Gastroesophageal sphincter (tissue), 4 donors: ENCODE results near the gene TSSK2. TPM values are rescaled to one million over a fixed set of nuclear protein-coding genes. Genes with fewer than 3 reads are reported as not detected.

Experiments used
- ATAC-seq: fragments of 150-250 bp; one replicate; pipeline ENCODE4 v1.9.1; 2016; ENCODE audit warnings: mild to moderate bottlenecking, moderate library complexity
- H3K27ac ChIP-seq, 4 donors: fragments of 200-600 bp; sonication (generic) in 3 of 4; 1 replicate in 3 of 4; 2 replicates in 1 of 4; pipeline ENCODE4 v1.5.1; 2016 to 2019
- H3K27me3 ChIP-seq: fragments of 200-600 bp; sonication (generic); one replicate; pipeline ENCODE4 v1.5.1; 2019
- H3K36me3 ChIP-seq, 2 donors: fragments of 200-600 bp; sonication (generic); one replicate each; pipeline ENCODE4 v1.5.1; 2019; ENCODE audit warnings: control low read depth in 1 of 2
- H3K4me1 ChIP-seq, 3 donors: fragments of 200-600 bp; sonication (generic); 1 replicate in 2 of 3; 2 replicates in 1 of 3; pipeline ENCODE4 v1.5.1; 2016 to 2019; ENCODE audit warnings: control low read depth in 2 of 3
- H3K4me3 ChIP-seq, 2 donors: fragments of 200-600 bp; sonication (generic); one replicate each; pipeline ENCODE4 v1.5.1; 2019; ENCODE audit warnings: mild to moderate bottlenecking in 1 of 2, moderate library complexity in 1 of 2
- H3K9me3 ChIP-seq, 3 donors: fragments of 200-600 bp; sonication (generic); one replicate each; pipeline ENCODE4 v1.5.1; 2017 to 2019; ENCODE audit warnings: control low read depth in 2 of 3
- CTCF ChIP-seq, 4 experiments: fragments of 200-600 bp in 2 of 4; fragments of 450-650 bp in 2 of 4; sonication (generic) in 1 of 4; IDR thresholded peaks; one replicate each; pipeline ENCODE4 v1.5.1; 2017 to 2019; ENCODE audit warnings: antibody characterized with exemption in 4 of 4, mild to moderate bottlenecking in 2 of 4, moderate library complexity in 2 of 4
- EP300 ChIP-seq: sonication (generic); formaldehyde crosslinking; IDR thresholded peaks from one replicate; pipeline ENCODE4 v1.6.1; 2017; ENCODE audit warnings: antibody characterized with exemption, mild to moderate bottlenecking
- POLR2A ChIP-seq, 2 donors: fragments of 450-650 bp; IDR thresholded peaks; one replicate each; pipeline ENCODE4 v1.6.1; 2017; ENCODE audit warnings: antibody characterized with exemption in 2 of 2, mild to moderate bottlenecking in 2 of 2, moderate library complexity in 1 of 2
- POLR2AphosphoS5 ChIP-seq: sonication (generic); formaldehyde crosslinking; IDR thresholded peaks from one replicate; pipeline ENCODE4 v1.6.1; 2017; ENCODE audit warnings: antibody characterized with exemption
- WGBS, 2 donors: methylation state at CpG; one replicate each; pipeline ENCODE4 v1.1.5; 2018; ENCODE audit warnings: low coverage in 1 of 2; 5-methylcytosine and 5-hydroxymethylcytosine counted together
- total RNA-seq, 4 donors: library from RNA; depleted of rRNA; stranded (reverse); fragments of >200 nt; gene quantifications; one replicate each; pipeline ENCODE4 v1.1.0, GENCODE V29; 2016

The TSSK2 gene
- total RNA-seq, 4 donors from 2014 or later: 0.13 TPM; not detected in 3

GRCh38 chr22:19118329-19118880 is 12.7 kb upstream of the TSSK2 start:
- no peak overlapping the region for H3K4me3 ChIP-seq
- H3K27me3 ChIP-seq: no peaks in the 10 kb centered on the region
- no peaks in the 10 kb centered on the region for H3K9me3 ChIP-seq
- no peaks in the 10 kb centered on the region for H3K36me3 ChIP-seq
- 81 to 100% methylated on average over 2 to 3 of the region's 4 CpGs for WGBS, 2 donors
- no peak for ATAC-seq
- peaks cover 0 to 81% (median 32%) of the 10 kb centered on the region in 3 donors for H3K4me1 ChIP-seq
- no peak overlapping the region for H3K27ac ChIP-seq
- no peak for TF ChIP-seq POLR2AphosphoS5
- no peak for TF ChIP-seq CTCF (IDR thresholded peaks at IDR 0.05)
- TF ChIP-seq EP300: no peak
- TF ChIP-seq POLR2A (IDR thresholded peaks at IDR 0.05): no peak

- H3K4me1 ChIP-seq: peaks cover 0 to 75% (median 28%) of the 10 kb centered on the region in 3 donors
- H3K27me3 ChIP-seq: no peaks in the 10 kb centered on the region
- H3K36me3 ChIP-seq: no peaks in the 10 kb centered on the region
- TF ChIP-seq EP300: no peak
- TF ChIP-seq POLR2AphosphoS5: no peak
- TF ChIP-seq CTCF (IDR thresholded peaks at IDR 0.05): no peak
- TF ChIP-seq POLR2A (IDR thresholded peaks at IDR 0.05): no peak
- peak overlapping the region in 2 of 4 donors; percentile 90 to 97 for H3K27ac ChIP-seq
- ATAC-seq: no peak
- no peak overlapping the region for H3K4me3 ChIP-seq
- 60% methylated on average over 1 of the region's 8 CpGs; no CpG with 5 or more reads in 1 of the 2 donors for WGBS, 2 donors
- H3K9me3 ChIP-seq: no peaks in the 10 kb centered on the region
Observed at GRCh38 chr22:19119949-19120348, 11.2 kb upstream of the TSSK2 start.

- Histone ChIP-seq H3K9me3 (no peaks in the 10 kb centered on the region), H3K4me1 (peaks cover 0 to 65% (median 28%) of the 10 kb centered on the region in 3 donors), H3K4me3 (peak overlapping the region; percentile 70 to 87), H3K27me3 (no peaks in the 10 kb centered on the region), H3K36me3 (no peaks in the 10 kb centered on the region), H3K27ac (peak overlapping the region; percentile 77 to 97 (median 92))
- ATAC-seq: no peak
- 17 to 29% methylated on average over 6 to 8 of the region's 23 CpGs for WGBS, 2 donors
- TF ChIP-seq POLR2A (IDR thresholded peaks at IDR 0.05) (no peak), CTCF (IDR thresholded peaks at IDR 0.05) (no peak), POLR2AphosphoS5 (no peak), EP300 (no peak)
Observed at GRCh38 chr22:19120829-19121630, 10.1 kb upstream of the TSSK2 start.

- no peaks in the 10 kb centered on the region for H3K36me3 ChIP-seq
- peak overlapping the region; percentile 77 to 97 (median 92) for H3K27ac ChIP-seq
- WGBS, 2 donors: no CpG with 5 or more reads among the region's 47 CpGs
- ATAC-seq: peak; percentile 46
- no peaks in the 10 kb centered on the region for H3K9me3 ChIP-seq
- peaks cover 0 to 58% (median 28%) of the 10 kb centered on the region in 3 donors for H3K4me1 ChIP-seq
- H3K4me3 ChIP-seq: peak overlapping the region; percentile 70 to 87
- TF ChIP-seq POLR2AphosphoS5 (no peak), CTCF (IDR thresholded peaks at IDR 0.05) (peak in 1 of 4 experiments; percentile 9)
- H3K27me3 ChIP-seq: no peaks in the 10 kb centered on the region
Observed at GRCh38 chr22:19121631-19122142, 9.4 kb upstream of the TSSK2 start.
